Right atrium auricular region (tissue), 2 donors: ENCODE data around the gene BMS1. TPM values are rescaled to one million over a fixed set of nuclear protein-coding genes. Genes with fewer than 3 reads are reported as not detected.

ENCODE experiments used
- DNase-seq: peaks from one replicate; pipeline ENCODE4 v3.0.0-alpha.2; 2019; ENCODE audit warnings: low spot score
- H3K27ac ChIP-seq, 2 donors: fragments of 200-600 bp; sonication (generic); 1 replicate in 1 of 2; 2 replicates in 1 of 2; pipeline ENCODE4 v1.5.1; 2016 to 2019
- H3K27me3 ChIP-seq, 2 donors: fragments of 200-600 bp; sonication (generic); one replicate each; pipeline versions ENCODE4 v1.5.1 to v1.6.0; 2017 to 2019
- H3K36me3 ChIP-seq: fragments of 200-600 bp; sonication (generic); one replicate; pipeline ENCODE4 v1.5.1; 2016
- H3K4me1 ChIP-seq, 2 donors: fragments of 200-600 bp; sonication (generic); one replicate each; pipeline versions ENCODE4 v1.5.1 to v1.6.0; 2017 to 2019
- H3K4me3 ChIP-seq, 2 donors: fragments of 200-600 bp; sonication (generic); 1 replicate in 1 of 2; 2 replicates in 1 of 2; pipeline ENCODE4 v1.5.1; 2017 to 2019; ENCODE audit warnings: mild to moderate bottlenecking in 1 of 2, moderate library complexity in 1 of 2
- H3K9me3 ChIP-seq, 2 donors: fragments of 200-600 bp; sonication (generic); one replicate each; pipeline ENCODE4 v1.5.1; 2019
- CTCF ChIP-seq, 2 donors: fragments of 200-600 bp; sonication (generic); IDR thresholded peaks; one replicate each; pipeline ENCODE4 v1.5.1; 2019; ENCODE audit warnings: antibody characterized with exemption in 2 of 2
- total RNA-seq, 2 donors: library from RNA; depleted of rRNA; stranded (reverse); fragments of >200 nt; gene quantifications; one replicate each; pipeline ENCODE4 v1.1.0, GENCODE V29; 2016

Gene BMS1
- total RNA-seq, 2 donors from 2014 or later: 10.5 to 11.2 TPM

- H3K27me3 ChIP-seq: no peaks in the 10 kb centered on the region
- peak overlapping the region; percentile 88 to 94 for H3K27ac ChIP-seq
- H3K36me3 ChIP-seq: peaks cover 27% of the 10 kb centered on the region
- no peak for TF ChIP-seq CTCF (IDR thresholded peaks at IDR 0.05)
- no peak for DNase-seq
- H3K4me3 ChIP-seq: peak overlapping the region; percentile 68 to 84
- no peaks in the 10 kb centered on the region for H3K9me3 ChIP-seq
- H3K4me1 ChIP-seq: peaks cover 0 to 9% of the 10 kb centered on the region in 2 donors
These were observed 626 bp upstream of the BMS1 start for GRCh38 chr10:42781893-42782445.

- Histone ChIP-seq H3K9me3 (no peaks in the 10 kb centered on the region), H3K4me1 (peaks cover 0 to 9% of the 10 kb centered on the region in 2 donors), H3K27ac (peak overlapping the region; percentile 88 to 94), H3K36me3 (peaks cover 37% of the 10 kb centered on the region), H3K4me3 (peak overlapping the region; percentile 68 to 84), H3K27me3 (no peaks in the 10 kb centered on the region)
- TF ChIP-seq CTCF (IDR thresholded peaks at IDR 0.05): no peak
- no peak for DNase-seq
These were observed 570 bp downstream of the BMS1 start for GRCh38 chr10:42783181-42783549.

- Histone ChIP-seq H3K4me1 (peaks cover 0 to 9% of the 10 kb centered on the region in 2 donors), H3K36me3 (peaks cover 58% of the 10 kb centered on the region), H3K4me3 (no peak overlapping the region), H3K27ac (no peak overlapping the region), H3K27me3 (no peaks in the 10 kb centered on the region), H3K9me3 (no peaks in the 10 kb centered on the region)
- DNase-seq: no peak
- TF ChIP-seq CTCF (IDR thresholded peaks at IDR 0.05): no peak
These were observed 3.2 kb downstream of the BMS1 start for GRCh38 chr10:42785759-42786158.

- Histone ChIP-seq H3K4me1 (no peaks in the 10 kb centered on the region), H3K9me3 (no peaks in the 10 kb centered on the region), H3K27ac (no peak overlapping the region), H3K4me3 (no peak overlapping the region), H3K36me3 (peaks cover 90% of the 10 kb centered on the region), H3K27me3 (no peaks in the 10 kb centered on the region)
- no peak for DNase-seq
- no peak for TF ChIP-seq CTCF (IDR thresholded peaks at IDR 0.05)
These were observed 8.2 kb downstream of the BMS1 start for GRCh38 chr10:42790835-42791234.

- no peak for TF ChIP-seq CTCF (IDR thresholded peaks at IDR 0.05)
- Histone ChIP-seq H3K9me3 (no peaks in the 10 kb centered on the region), H3K27ac (no peak overlapping the region), H3K4me3 (no peak overlapping the region), H3K4me1 (no peaks in the 10 kb centered on the region), H3K27me3 (no peaks in the 10 kb centered on the region), H3K36me3 (peaks cover 98% of the 10 kb centered on the region)
- no peak for DNase-seq
These were observed 13.1 kb downstream of the BMS1 start for GRCh38 chr10:42795701-42796100.

- TF ChIP-seq CTCF (IDR thresholded peaks at IDR 0.05): no peak
- Histone ChIP-seq H3K4me3 (no peak overlapping the region), H3K27ac (no peak overlapping the region), H3K27me3 (no peaks in the 10 kb centered on the region), H3K9me3 (no peaks in the 10 kb centered on the region), H3K36me3 (peaks cover 83% of the 10 kb centered on the region), H3K4me1 (no peaks in the 10 kb centered on the region)
- no peak for DNase-seq
These were observed 18.5 kb downstream of the BMS1 start for GRCh38 chr10:42801135-42801534.
